SK-N-SH treated with all-trans-retinoic acid at 6 μM for 48 hours (cell line): Measurements from ENCODE around the gene PMEPA1.

Experiments used
- ATAC-seq: fragments of 200-7000 bp; cut with Tn5 transposase; 3 replicates; pipeline ENCODE4 v1.9.1; 2020; ENCODE audit warnings: mild to moderate bottlenecking, moderate library complexity
- ARNTL ChIP-seq: fragments of 450-650 bp; formaldehyde crosslinking; IDR thresholded peaks from 2 replicates; pipeline ENCODE4 v1.5.0; 2020; ENCODE audit warnings: low read depth, mild to moderate bottlenecking, moderate library complexity, borderline replicate concordance
- CSDC2 ChIP-seq: fragments of 250-450 bp; sonication (Bioruptor Pico); IDR thresholded peaks from 2 replicates; pipeline ENCODE4 v1.5.0; 2020; ENCODE audit warnings: mild to moderate bottlenecking, moderate library complexity
- ESRRG ChIP-seq: fragments of 250-450 bp; sonication (Bioruptor Pico); IDR thresholded peaks from 2 replicates; pipeline ENCODE4 v1.6.1; 2021; ENCODE audit warnings: mild to moderate bottlenecking
- GLIS3 ChIP-seq: fragments of 250-450 bp; sonication (Bioruptor Pico); IDR thresholded peaks from 2 replicates; pipeline ENCODE4 v1.5.0; 2020; ENCODE audit warnings: mild to moderate bottlenecking, moderate library complexity
- PPARA ChIP-seq: fragments of 250-450 bp; sonication (Bioruptor Pico); IDR thresholded peaks from 2 replicates; pipeline ENCODE4 v1.5.0; 2020; ENCODE audit warnings: mild to moderate bottlenecking, borderline replicate concordance
- RARB ChIP-seq: fragments of 250-450 bp; sonication (Bioruptor Pico); IDR thresholded peaks from 2 replicates; pipeline ENCODE4 v1.8.0; 2021; ENCODE audit warnings: mild to moderate bottlenecking, moderate library complexity
- TCF4 ChIP-seq: fragments of 250-450 bp; sonication (Bioruptor Pico); IDR thresholded peaks from 2 replicates; pipeline ENCODE4 v1.8.0; 2021; ENCODE audit warnings: mild to moderate bottlenecking, moderate library complexity, borderline replicate concordance
- TOX ChIP-seq: fragments of 250-450 bp; sonication (Bioruptor Pico); IDR thresholded peaks from 2 replicates; pipeline ENCODE4 v1.8.0; 2021; ENCODE audit warnings: mild to moderate bottlenecking, moderate library complexity, borderline replicate concordance
- ZC3H10 ChIP-seq: fragments of 250-450 bp; sonication (Bioruptor Pico); IDR thresholded peaks from 2 replicates; pipeline ENCODE4 v1.5.1; 2021; ENCODE audit warnings: mild to moderate bottlenecking, moderate library complexity
- ZFP3 ChIP-seq: fragments of 250-450 bp; sonication (Bioruptor Pico); IDR thresholded peaks from 2 replicates; pipeline ENCODE4 v1.5.0; 2020; ENCODE audit warnings: mild to moderate bottlenecking, moderate library complexity
- ZNF565 ChIP-seq: fragments of 450-650 bp; formaldehyde crosslinking; conservative IDR thresholded peaks from 2 replicates; pipeline ENCODE4 v1.5.0; 2020; ENCODE audit warnings: low read depth, mild to moderate bottlenecking, moderate library complexity
- ZNF70 ChIP-seq: fragments of 450-650 bp; formaldehyde crosslinking; IDR thresholded peaks from 2 replicates; pipeline ENCODE4 v1.5.0; 2020; ENCODE audit warnings: mild to moderate bottlenecking, moderate library complexity
- ZNF8 ChIP-seq: fragments of 450-650 bp; formaldehyde crosslinking; IDR thresholded peaks from 2 replicates; pipeline ENCODE4 v1.5.0; 2020; ENCODE audit warnings: mild to moderate bottlenecking, moderate library complexity
- TF ChIP-seq, protein P1 (sequence below): fragments of 250-450 bp; sonication (Bioruptor Pico); IDR thresholded peaks from 2 replicates; pipeline ENCODE4 v1.8.0; 2021; ENCODE audit warnings: low read depth, mild to moderate bottlenecking, moderate library complexity, borderline replicate concordance
- TF ChIP-seq, protein P2 (sequence below): fragments of 250-450 bp; sonication (Bioruptor Pico); IDR thresholded peaks from 2 replicates; pipeline ENCODE4 v1.5.0; 2020; ENCODE audit warnings: mild to moderate bottlenecking, moderate library complexity
- TF ChIP-seq, protein P3 (sequence below): fragments of 250-450 bp; sonication (Bioruptor Pico); IDR thresholded peaks from 2 replicates; pipeline ENCODE4 v1.5.1; 2020; ENCODE audit warnings: low read depth, mild to moderate bottlenecking, moderate library complexity
- TF ChIP-seq, protein P4 (sequence below): fragments of 250-450 bp; sonication (Bioruptor Pico); IDR thresholded peaks from 2 replicates; pipeline ENCODE4 v1.5.1; 2021; ENCODE audit warnings: mild to moderate bottlenecking, moderate library complexity

Gene PMEPA1

DNA sequence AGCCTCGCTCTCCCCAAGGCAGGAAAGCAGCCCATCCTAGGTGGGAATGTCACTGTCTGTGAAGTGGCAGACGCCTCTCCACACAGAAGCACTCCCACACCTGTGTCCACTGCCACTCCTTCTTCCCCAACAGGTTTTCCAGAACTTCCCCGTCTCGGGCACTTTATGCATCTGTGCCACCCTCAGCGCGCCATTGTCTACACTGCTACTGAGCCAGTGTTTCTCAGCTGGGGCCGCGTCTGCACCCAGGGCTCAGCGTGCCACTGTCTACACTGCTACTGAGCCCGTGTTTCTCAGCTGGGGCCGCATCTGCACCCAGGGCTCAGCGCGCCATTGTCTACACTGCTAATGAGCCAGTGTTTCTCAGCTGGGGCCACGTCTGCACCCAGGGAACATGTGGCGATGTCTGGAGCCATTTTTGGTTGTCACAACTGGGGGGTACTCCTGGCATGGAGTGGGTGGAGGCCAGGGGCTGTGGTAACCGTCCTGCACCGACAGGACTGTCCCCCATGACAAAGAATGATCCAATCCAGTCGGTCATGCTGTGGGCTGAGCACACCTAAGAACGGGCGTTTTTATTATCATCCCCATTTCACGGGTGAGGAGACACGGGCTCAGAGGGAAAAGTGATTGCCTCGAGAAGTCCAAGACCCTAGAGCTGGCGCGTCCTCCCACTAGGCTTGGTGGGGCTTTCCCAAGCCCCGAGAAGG lies 47.9 kb downstream of the PMEPA1 start (continued):
- TF ChIP-seq, protein P1, sequence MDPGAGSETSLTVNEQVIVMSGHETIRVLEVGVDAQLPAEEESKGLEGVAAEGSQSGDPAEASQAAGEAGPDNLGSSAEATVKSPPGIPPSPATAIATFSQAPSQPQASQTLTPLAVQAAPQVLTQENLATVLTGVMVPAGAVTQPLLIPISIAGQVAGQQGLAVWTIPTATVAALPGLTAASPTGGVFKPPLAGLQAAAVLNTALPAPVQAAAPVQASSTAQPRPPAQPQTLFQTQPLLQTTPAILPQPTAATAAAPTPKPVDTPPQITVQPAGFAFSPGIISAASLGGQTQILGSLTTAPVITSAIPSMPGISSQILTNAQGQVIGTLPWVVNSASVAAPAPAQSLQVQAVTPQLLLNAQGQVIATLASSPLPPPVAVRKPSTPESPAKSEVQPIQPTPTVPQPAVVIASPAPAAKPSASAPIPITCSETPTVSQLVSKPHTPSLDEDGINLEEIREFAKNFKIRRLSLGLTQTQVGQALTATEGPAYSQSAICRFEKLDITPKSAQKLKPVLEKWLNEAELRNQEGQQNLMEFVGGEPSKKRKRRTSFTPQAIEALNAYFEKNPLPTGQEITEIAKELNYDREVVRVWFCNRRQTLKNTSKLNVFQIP (CRISPR knock-in tag), result no peak
- TF ChIP-seq, all 23 proteins: peak for 0

DNA sequence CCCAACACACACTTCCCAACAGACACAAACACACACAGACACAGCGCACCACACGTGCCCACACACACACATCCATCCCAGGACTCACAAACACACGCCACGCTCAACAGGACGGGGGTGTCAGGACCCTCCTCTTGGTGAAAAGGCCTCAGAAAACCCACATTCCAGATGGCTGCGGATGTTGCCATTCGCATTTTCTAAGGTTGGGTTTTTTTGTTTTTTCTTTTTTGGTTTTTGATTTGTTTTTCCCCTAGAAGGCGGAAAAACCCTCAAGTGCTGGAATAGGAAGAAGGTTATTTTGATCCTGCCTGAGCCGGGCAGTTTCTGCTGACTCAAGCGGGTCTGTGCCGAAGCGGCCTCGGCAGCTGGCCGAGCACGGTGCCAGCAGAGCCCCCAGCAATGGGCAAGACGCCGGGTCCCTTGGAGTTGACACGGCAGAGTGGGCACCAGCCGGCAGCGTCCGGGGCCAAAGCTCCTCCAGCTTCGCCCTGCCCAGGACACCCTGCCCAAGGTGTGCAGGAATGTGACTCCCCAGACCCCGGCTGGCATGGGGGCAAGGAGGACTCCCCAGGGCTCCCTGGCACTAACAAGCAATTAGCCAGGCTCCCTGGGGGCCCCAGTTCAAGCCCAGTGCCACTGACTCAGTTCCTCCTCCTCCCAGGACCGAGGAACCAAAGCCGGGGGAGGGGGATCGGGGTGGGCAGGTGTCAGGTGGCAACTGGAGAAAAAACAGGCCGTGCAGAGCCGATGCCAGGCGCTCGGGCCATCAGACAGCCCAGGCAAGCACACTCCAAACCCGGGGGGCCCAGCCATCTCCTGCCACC lies 48.7 kb downstream of the PMEPA1 start:
- TF ChIP-seq, protein P2, sequence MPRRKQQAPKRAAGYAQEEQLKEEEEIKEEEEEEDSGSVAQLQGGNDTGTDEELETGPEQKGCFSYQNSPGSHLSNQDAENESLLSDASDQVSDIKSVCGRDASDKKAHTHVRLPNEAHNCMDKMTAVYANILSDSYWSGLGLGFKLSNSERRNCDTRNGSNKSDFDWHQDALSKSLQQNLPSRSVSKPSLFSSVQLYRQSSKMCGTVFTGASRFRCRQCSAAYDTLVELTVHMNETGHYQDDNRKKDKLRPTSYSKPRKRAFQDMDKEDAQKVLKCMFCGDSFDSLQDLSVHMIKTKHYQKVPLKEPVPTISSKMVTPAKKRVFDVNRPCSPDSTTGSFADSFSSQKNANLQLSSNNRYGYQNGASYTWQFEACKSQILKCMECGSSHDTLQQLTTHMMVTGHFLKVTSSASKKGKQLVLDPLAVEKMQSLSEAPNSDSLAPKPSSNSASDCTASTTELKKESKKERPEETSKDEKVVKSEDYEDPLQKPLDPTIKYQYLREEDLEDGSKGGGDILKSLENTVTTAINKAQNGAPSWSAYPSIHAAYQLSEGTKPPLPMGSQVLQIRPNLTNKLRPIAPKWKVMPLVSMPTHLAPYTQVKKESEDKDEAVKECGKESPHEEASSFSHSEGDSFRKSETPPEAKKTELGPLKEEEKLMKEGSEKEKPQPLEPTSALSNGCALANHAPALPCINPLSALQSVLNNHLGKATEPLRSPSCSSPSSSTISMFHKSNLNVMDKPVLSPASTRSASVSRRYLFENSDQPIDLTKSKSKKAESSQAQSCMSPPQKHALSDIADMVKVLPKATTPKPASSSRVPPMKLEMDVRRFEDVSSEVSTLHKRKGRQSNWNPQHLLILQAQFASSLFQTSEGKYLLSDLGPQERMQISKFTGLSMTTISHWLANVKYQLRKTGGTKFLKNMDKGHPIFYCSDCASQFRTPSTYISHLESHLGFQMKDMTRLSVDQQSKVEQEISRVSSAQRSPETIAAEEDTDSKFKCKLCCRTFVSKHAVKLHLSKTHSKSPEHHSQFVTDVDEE, result no peak
- TF ChIP-seq RARB (CRISPR knock-in tag) (no peak), ZNF70 (CRISPR knock-in tag) (no peak), PPARA (CRISPR knock-in tag) (no peak), GLIS3 (CRISPR knock-in tag) (no peak), TCF4 (CRISPR knock-in tag) (no peak)
- TF ChIP-seq, protein P1 (CRISPR knock-in tag), result no peak
- TF ChIP-seq, protein P3, sequence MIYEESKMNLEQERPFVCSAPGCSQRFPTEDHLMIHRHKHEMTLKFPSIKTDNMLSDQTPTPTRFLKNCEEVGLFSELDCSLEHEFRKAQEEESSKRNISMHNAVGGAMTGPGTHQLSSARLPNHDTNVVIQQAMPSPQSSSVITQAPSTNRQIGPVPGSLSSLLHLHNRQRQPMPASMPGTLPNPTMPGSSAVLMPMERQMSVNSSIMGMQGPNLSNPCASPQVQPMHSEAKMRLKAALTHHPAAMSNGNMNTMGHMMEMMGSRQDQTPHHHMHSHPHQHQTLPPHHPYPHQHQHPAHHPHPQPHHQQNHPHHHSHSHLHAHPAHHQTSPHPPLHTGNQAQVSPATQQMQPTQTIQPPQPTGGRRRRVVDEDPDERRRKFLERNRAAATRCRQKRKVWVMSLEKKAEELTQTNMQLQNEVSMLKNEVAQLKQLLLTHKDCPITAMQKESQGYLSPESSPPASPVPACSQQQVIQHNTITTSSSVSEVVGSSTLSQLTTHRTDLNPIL (CRISPR knock-in tag), result no peak
- ATAC-seq, result no peak

DNA sequence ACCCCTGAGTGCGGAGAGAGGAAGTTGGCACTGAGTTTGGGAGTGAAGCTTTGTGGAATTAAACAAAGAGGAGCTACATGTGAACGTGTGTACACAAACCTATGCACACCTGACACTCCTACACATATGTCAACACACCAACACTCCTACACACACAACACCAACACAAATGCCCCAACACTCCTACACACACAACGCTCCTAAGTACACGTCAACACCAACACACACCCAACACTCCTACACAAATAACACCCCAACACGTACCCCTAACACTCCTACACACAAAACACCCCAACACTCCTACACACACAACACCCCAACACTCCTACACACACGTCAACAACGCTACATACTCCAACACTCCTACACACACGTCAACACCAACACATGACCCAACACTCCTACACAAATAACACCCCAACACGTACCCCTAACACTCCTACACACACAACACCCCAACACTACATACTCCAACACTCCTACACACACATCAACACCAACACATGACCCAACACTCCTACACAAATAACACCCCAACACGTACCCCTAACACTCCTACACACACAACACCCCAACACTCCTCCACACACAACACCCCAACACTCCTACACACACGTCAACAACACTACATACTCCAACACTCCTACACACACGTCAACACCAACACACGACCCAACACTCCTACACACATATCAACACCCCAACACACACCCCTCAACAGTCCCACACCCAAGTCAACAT lies 49.5 kb downstream of the PMEPA1 start:
- ATAC-seq, result no peak
- TF ChIP-seq ESRRG (CRISPR knock-in tag), result no peak
- no peak for TF ChIP-seq ARNTL (CRISPR knock-in tag)
- TF ChIP-seq CSDC2, result no peak
- TF ChIP-seq ZNF565 (CRISPR knock-in tag), result no peak
- no peak for TF ChIP-seq ZNF8 (CRISPR knock-in tag)
- TF ChIP-seq PPARA (CRISPR knock-in tag), result no peak
- TF ChIP-seq, protein P4, sequence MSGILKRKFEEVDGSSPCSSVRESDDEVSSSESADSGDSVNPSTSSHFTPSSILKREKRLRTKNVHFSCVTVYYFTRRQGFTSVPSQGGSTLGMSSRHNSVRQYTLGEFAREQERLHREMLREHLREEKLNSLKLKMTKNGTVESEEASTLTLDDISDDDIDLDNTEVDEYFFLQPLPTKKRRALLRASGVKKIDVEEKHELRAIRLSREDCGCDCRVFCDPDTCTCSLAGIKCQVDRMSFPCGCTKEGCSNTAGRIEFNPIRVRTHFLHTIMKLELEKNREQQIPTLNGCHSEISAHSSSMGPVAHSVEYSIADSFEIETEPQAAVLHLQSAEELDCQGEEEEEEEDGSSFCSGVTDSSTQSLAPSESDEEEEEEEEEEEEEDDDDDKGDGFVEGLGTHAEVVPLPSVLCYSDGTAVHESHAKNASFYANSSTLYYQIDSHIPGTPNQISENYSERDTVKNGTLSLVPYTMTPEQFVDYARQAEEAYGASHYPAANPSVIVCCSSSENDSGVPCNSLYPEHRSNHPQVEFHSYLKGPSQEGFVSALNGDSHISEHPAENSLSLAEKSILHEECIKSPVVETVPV, result no peak
- TF ChIP-seq, protein P2, result no peak
- no peak for TF ChIP-seq ZFP3 (CRISPR knock-in tag)
- TF ChIP-seq, protein P3 (CRISPR knock-in tag), result no peak
- TF ChIP-seq ZC3H10, result no peak
- TF ChIP-seq TOX (CRISPR knock-in tag), result no peak
